GM03348 (cell line): Measurements from ENCODE around the gene AGXT2.
A peak's percentile ranks its signal among the peaks of the same experiment; 100 is the strongest.
"Not testable (repeated sequence)": the region's sequence is repeated elsewhere in the genome, so short reads cannot be mapped to it uniquely, and the experiment has no call there.

Experiments
- DNase-seq: peaks from one replicate; pipeline ENCODE4 v3.0.0; 2012; ENCODE audit warnings: low spot score

The AGXT2 gene

DNA sequence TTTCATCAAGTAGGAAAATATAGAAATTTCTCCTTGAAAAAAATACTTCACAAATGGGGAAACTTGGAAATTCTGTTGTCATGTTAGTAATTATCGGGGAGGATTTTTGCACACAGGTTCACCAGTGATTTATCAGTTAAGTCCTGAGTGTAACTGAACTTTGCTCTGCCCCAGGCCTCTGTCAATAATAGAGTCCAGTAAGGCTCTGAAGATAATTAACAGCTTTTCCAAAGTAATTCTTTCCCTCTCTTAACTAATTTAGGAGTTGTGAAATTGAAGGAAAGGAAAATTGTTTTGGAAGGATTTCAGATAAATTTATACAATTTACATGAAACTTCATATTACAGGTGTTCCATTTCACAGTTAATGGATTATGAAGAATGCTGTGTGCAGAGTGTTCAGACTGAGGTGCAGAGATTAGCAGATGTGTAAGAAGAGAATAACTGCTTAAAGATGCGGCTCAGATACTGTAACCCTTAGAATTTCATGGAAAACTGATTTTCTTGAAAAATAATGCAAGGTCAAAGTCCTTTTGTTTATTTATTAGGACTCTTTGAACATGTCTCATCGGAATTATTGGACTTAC, 2.9 kb upstream of the AGXT2 start:
- no peak for DNase-seq

GRCh38 chr5:35048910-35049309, 1.2 kb upstream of the AGXT2 start:
- no peak for DNase-seq

GRCh38 chr5:35046774-35047173, 975 bp downstream of the AGXT2 start:
- peak; percentile 86 for DNase-seq

DNA sequence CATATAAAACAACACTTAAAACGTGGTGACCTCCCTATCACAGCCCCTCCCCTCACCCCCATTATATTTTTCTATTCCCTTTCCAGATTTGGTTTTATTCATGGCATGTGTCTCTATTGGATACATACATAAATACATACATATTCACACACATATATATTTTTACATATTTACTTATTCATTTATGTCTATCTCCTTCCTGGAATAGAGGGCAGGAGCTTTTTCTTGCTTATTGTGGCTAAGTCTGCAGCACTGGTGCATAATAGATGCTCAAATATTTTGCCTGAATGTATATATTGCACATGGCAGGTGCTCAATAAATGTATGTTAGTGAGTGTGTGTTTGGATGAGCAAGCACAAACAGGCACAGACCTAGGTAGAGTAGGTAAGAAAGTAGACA, 2.5 kb downstream of the AGXT2 start:
- DNase-seq: no peak

- no peak for DNase-seq
Measured at GRCh38 chr5:35044649-35045048, 3.1 kb downstream of the AGXT2 start.

DNA sequence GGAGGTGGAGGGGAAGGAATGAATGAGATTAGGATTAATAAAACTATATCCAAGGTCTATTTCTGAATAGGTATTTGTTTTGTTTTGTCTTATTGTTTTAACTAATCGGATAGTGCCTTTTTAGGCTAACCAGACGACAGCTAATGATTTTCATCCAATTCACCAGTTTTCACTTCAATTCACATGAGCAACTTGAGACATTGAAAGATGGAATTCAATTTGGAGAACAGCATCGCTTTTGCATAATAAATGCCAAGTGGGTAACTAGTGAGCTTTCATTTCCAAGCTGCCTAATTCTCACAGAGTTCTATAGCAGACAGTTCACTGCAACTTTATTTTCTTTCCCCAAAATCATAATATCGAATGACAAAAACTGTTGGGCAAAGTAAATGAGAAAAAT, 5.0 kb downstream of the AGXT2 start:
- no peak for DNase-seq

DNA sequence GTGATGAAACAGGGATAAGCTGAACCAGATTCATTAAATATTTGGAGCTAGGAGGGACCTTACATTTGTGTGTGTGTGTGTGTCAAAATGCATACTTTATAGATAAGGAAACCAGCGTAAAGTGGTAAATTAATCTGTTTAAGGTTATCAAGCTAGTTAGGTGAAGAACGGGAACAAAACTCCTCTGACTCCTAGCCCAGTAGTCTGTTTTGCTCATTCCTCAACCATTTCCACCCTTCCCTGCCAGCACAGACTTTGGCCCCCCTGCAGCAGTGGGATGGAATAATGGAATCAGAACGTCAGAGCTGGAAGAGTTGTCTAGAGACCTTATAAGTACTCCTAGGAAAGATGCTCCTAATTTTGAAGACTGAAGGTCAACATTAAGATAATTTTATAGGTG, 6.5 kb downstream of the AGXT2 start:
- peak; percentile 37 for DNase-seq

DNA sequence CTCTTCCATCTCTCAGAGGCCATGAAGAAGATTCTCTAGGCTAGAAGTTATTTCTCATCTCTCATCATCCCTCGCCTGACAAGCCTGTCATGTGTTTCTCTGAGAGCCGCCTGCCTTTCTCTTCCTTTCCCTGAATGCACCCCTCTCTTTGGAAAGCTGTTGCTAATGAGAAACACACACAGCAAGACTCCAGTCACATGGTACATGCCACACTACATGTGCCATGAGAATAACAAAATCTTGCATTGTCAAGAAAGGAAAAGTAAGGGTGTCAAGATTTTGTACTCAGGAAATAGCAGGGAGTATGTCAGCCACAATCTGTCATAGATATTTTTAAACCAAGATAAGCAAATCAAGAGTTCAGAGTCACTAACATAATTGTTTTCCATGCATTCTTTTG, 8.9 kb downstream of the AGXT2 start:
- DNase-seq: peak; percentile 8

- DNase-seq: no peak
Measured at GRCh38 chr5:35036536-35036935, 11.2 kb downstream of the AGXT2 start.

- not testable (repeated sequence) for DNase-seq
Measured at GRCh38 chr5:35035929-35036328, 11.8 kb downstream of the AGXT2 start.

GRCh38 chr5:35035271-35035670, 12.5 kb downstream of the AGXT2 start:
- DNase-seq: no peak

GRCh38 chr5:35032356-35032755, 15.4 kb downstream of the AGXT2 start:
- DNase-seq: no peak

GRCh38 chr5:35031276-35031675, 16.5 kb downstream of the AGXT2 start:
- DNase-seq: peak; percentile 40

DNA sequence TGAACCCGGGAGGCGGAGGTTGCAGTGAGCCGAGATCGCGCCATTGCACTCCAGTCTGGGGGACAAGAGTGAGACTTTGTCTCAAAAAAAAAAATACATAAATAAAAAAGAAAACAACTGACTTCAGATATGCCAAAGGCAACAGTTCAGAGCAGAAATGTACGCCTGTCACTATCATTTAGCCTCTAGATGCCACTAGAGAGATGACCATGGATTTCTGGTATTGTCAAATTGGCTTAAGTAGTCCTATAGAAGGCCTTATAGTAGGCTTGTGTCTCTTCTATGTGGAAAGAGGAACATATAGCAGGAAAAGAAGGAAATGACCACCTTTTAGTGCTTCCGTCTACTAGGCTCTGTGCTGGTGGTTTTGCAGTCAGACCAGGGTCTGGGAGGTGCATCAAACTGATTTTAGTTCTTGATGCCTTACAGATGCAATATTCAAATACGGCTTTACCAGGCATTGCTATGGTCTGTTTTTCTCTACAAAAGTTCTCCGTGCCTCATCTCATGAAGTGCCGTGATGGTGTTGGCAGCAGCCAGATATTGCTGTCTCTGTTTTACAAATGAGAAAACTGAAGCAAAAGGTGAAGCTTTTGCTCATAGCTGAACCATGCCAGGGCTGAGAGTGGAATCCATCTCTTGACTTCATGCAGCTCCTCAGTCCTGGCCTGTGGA, 17.2 kb downstream of the AGXT2 start:
- no peak for DNase-seq

DNA sequence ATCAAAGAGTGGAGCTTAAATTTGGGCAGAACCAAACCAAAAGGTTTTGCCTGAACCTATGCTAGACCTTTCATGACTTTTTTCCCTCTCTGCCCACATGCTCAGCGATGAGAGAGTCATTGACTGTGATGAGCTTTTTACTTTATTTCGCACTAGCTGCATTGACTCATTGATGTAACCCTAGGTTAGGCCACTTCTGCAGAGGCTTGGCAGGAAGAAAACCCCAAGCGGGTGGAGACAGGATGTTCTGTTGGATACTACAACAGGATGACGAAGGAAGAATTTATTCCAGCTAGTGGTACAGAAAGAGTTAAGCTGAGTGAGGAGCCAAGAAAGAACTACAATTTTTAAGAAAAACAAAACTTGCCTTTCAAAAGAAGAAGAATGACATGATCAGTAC, 18.4 kb downstream of the AGXT2 start:
- no peak for DNase-seq

DNA sequence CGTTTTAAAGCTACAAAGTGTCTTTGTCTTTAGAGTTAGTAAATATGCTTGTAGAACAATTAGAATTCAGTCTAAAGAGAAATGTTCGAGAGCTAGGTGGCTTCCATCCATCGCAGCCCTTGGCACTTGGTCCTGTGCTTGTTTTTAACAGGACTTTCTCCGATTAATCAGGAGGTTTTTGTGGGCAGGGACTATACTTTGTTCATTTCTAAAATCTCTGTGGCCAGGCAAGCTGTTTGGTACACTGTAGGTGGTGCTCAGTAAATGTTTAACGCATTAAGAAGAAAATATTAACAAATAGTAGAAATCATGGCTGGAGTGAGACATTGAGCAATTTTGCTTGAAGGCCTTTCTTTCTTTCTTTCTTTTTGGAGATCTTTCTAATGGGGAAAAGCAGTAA, 20.8 kb downstream of the AGXT2 start:
- no peak for DNase-seq

DNA sequence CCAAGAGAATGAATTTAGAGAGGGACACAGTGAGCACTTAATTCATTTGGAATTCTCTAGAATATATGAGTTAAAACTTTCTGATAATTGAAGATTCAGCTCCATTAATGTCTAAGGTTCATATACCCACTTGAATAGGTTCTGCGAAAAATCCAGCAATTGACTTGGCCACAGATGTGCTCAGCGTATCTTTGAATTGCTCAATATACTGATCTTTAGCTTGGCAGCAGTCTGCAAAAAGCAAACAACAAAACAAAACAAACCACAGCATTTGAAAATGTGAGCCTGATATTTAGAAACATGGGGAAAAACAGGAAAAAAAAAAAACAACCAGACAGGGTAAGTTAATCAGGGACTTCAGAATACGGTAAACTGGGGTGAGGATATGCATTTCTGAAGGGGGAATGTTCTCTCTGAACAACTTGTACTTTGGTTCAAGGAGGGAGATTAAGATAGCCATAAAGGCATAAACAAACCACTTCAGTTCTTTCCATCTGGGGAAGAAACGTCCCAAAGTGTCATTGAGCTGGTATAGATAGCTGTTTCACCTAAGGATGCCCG, 21.4 kb downstream of the AGXT2 start:
- DNase-seq: no peak

GRCh38 chr5:35024911-35025510, 22.7 kb downstream of the AGXT2 start:
- no peak for DNase-seq

DNA sequence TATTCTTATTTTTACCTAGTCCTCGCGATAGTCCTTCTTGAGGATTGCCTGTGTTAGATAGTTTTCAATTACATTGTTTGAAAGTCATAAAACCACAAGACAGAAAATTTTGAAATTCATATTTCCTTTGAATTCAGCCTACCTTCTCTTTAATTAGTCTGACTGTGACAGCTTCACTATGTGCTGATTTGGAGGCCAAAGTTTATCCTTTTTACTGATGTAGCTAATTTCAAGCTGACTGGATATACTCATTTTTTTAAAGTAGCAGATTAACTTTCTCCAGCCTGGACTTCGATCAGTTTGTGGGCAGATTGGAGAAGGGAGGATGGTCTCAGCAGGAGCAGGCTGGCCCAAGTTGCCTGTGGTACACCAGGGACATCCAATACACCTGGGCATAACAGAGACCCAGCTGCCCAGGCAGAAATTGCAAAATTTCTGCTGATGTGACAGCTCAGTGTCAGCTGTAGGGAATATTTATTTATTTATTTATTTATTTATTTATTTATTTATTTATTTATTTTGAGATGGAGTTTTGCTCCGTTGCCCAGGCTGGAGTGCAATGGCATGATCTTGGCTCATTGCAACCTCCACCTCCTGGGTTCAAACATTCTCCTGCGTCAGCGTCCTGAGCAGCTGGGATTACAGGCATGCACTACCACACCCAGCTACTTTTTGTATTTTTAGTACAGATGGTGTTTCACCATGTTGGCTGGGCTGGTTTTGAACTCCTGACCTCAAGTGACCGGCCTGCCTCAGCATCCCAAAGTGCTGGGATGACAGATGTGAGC, 24.2 kb downstream of the AGXT2 start:
- no peak for DNase-seq

DNA sequence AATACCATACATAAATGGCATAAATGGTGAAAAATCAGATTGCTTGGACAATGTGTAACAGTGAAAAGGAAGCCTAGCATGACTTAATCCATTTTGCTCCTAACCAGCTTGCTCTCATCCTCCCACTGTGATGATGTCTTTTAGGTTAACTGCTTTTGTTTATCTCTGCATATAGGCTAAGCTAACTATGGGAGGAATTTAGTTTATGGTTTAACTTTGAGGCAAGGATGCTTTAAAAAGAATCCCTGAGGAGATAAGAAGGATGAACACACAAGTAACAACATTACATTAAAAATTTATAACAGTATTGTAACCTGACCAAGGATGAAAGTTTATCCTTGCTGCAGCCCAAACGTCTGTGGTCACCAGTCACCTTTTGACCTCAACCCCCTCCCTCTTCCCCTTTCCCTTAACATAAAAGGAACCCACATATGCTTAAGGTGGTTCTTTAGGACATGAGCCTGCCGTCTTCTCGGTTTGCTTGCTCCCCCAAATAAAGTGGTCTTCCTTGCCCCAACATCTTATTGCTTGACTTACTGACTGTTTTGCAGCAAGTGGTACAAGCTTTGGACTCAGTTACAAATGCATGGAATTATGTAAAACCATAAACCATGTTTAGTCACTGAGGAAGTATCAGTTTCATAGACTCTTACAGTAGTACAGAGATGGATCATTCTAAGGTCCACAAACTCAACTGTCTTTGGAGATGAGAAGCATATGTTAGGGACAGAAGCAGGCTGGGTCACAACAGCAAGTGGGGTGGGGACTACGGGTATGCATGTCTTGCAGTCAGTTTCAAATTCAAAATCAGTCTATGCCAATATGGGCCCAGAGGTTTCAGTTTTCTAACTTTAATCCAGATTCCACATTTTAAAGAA, 31.3 kb downstream of the AGXT2 start:
- no peak for DNase-seq

GRCh38 chr5:35015063-35015462, 32.7 kb downstream of the AGXT2 start:
- no peak for DNase-seq

GRCh38 chr5:35012796-35013195, 35.0 kb downstream of the AGXT2 start:
- DNase-seq: no peak
